GM19397 (cell line): ENCODE results near the gene HOXB7.

ENCODE experiments used
- ATAC-seq: cut with Tn5 transposase; IDR thresholded peaks from one replicate; pipeline ENCODE4 v1.9.1; 2021; ENCODE audit warnings: mild to moderate bottlenecking, moderate library complexity; ENCODE audit not compliant: unreplicated experiment

Gene HOXB7

DNA sequence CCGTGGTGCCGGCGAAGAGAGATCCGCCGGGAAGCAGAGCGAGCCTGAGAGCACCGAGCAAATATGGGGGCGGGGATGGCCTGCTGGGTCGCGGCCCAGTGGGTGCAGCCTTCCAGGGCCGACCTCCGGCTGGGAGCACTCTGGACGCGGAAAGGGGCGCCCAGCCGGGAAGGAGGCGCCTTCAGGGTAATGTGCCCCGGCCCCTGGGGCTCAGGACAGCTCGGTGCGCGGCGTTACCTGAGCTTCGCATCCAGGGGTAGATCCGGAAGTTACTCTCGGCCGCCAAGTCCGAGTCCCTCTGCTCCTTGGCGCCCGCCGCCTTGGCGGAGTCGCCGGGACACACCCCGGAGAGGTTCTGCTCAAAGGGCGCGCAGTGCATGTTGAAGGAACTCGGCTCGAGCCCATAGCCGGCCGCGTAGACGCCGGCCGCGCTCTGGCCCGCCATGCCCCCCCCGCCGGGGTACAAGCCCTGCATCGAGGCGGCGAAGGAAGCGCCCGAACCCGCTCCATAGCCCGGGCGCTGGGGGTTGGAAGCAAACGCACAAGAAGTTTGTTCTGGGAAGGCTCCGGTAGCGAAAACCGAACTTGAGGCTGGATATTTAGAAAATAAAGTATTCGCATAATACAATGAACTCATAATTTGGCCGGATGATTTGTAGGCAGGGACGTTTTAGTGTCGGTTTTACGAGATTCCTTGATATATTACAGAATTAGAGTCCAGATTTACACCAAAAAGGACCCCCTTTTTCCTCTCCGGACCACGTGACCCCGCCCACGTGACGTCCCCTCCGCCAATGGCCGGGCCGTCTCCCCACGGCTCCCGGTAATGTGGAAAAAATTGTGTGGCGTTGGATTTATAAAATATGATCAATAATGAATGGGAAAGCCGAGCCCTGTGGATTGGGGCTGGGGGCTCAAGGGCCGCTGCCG, at the start of gene HOXB7:
Gene HOXB7, minus strand, starts transcription at position 736 of the 930 bp plus-strand sequence. Its CDS starts 99 bp downstream, at position 637.
- ATAC-seq, result no peak

DNA sequence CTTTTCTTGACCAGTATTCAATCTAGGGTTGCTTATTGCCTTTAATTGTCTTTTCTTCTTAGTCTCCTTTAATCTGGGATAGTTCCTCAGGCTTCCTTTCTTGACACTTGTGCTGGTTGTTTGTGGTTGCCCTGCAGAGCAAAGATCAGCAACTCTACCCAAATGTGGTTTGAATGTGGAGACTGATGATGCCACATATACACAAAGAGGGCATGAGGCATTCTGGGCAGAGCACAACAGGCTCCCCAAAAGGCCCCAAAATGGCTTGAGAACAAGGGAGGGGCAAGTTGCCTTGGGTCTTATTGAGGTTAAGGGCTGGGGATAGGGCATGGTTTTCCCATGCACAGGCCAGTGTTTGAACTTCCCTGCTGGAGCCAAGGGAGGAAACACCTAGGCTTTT, 45.1 kb upstream of the HOXB7 start:
- ATAC-seq, result no peak

DNA sequence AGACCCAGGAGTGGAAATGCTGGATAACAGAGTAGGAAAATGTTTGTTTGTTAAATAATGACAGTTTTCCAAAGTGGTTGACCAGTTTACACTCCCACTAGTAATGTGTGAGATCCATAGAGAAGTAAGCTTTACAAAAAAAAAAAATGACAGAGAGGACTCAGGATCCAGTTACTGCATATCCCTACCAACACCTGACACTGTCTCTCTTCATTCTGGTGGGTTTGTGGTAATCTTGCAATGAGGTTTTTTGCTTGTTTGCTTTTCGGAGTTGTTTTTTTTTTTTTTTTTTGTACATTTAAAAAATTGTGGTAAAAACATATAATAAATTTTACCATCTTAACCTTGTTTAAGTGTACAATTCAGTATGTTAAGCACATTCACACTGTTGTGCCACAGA, 38.9 kb upstream of the HOXB7 start:
- no peak for ATAC-seq

DNA sequence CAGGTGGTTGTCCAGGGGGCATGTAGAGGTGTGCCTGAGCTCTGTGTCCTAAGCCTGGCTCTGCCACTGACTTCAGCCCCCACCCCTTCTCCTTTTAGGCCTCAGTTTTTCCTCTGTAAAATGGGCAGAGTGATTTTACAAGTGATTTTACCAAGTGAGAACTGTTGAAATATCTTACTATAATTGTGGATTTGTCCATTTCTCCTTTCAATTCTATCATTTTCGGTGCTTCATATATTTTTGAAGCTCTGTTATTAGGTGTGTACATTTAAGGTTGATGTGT, 37.1 kb upstream of the HOXB7 start:
- ATAC-seq, result no peak

DNA sequence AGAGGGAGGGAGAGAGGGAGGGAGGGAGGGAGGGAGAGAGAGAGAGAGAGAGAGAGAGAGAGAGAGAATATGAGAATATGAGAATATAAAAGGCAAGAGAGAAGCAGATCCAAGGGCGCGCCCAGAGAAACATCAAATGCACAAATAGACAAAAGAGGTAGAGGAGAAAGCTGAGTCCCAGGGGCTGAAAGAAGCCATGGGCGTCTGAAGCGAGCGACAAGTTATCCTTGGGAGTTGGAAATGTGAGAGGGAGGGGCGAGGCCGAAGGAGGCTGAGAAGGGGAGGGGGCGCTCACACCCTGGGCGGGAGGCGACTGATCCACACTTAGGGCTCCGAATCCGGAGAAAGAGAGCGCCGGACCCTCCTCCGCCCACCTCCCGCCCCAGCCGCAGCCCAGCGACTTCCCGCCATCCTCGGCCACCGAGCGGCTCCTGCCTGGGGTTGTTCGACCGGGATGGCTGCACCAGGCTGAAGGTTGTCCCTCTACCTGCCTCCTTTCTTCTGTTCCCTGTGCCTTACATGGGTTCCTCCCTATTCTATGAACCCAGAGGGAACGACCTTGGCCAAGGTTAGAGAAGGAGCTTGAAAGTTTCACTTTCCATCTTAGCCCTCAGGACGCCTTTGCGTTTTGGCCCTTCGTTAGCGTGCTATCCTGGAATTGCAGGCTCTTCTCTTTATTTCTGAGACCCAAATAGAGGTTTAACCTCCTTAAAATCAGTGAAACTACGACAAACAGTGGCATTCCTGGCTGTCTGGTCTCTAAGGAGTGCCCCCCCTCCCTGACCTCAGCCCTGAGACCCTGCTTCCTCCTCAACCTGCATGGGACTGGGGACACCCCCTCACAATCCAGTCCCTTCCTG, 36.5 kb upstream of the HOXB7 start:
- ATAC-seq, result no peak

DNA sequence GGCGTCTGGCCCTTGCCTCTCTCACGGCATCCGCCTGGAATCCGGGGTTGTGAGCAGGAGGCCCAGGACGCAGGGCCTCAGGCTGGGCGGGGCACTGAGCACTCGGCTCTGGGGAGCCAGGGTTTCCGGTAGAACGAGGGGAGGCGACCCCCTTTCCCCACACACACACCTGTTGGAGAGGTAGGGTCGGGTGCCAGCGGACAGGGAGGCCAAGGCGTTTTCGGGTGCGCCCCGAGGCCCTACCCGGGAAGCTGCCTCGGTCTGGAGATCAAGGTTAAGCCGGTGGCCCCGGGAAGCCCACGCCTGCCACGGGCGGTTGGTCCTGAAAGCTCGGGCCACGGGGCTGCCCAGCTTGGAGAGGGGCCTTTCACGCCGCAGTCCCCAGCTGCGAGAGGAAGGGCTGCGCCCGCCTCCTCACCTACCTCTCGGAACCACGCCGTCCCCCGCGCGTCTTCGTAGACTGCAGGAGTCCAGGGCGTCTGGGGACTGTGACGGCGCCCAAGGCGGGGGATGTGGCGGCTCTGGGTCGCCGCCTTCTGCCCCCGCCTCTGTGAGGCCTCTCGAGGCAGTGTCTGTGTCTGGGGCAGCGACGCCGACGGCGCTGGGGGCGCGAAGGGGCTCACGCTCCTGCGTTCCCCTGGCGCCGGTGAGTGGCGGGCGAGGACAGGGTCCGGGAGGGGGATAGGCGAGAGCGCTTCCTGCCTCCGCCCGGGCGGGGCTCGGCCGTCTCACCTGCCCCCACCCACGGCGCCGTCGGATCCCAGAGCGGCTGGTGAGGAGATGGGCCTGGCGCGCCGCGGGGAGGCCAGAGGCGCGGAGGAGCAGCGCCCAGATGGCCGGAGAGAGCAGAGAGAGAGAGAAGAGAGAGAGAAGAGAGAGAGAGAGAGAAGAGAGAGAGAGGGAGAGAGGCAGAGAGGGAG, 35.6 kb upstream of the HOXB7 start:
- no peak for ATAC-seq

DNA sequence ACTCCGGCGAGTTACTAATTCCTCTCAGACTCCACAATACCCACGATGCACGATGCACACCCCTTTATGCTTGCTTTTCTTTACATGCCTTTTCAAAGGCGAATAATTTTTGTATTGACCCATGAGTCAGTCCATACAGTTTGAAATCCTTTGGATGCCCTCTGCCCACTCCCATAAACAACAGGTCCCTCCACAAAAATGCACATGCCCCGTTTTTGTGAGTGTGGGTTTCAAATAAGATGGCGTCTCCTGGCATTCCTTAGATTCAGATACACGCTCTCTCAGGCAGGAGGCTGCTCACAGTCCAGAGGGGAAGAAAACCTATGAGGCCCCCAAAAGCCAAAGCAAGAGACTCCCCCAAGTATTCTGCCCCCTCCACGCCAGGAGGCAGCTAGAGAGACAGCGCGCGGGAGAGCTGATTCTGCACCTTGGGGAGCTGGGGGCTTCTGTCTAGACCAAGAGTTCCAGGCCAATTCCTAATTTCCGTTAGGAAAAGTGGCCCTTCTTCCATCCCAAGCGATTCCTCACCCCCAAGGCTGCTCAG, 34.9 kb upstream of the HOXB7 start:
- ATAC-seq, result no peak

DNA sequence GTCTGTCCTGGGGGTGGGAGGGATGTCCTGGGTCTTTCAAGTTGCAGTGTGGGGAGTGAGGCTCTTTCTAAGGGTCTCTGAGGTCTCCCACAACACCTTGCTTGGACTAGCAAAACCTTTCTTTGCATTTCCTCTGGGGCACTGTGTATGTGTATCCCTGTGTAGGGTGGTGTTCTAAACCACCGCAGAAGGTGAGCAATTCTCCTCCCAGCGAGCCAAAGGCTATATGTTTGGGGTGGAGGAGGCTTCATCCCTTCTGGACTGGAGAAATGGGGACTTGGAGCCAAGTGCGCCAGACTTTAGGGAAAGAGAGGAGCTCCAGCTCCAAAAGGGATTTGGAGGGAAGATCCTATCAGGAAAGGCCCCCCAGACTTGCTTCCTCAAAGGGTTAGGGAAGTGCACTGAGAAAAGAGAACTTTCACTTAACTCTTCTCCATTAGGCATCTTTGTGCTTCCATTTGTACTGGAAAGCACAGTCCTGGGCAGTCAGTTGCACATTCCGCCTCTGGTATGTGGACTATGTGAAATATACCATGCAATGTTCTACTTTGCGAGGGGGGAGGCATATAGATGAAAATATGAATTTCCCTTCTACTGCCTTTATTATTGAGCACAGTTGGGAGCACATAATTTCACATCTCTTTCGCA, 34.2 kb upstream of the HOXB7 start:
- no peak for ATAC-seq

DNA sequence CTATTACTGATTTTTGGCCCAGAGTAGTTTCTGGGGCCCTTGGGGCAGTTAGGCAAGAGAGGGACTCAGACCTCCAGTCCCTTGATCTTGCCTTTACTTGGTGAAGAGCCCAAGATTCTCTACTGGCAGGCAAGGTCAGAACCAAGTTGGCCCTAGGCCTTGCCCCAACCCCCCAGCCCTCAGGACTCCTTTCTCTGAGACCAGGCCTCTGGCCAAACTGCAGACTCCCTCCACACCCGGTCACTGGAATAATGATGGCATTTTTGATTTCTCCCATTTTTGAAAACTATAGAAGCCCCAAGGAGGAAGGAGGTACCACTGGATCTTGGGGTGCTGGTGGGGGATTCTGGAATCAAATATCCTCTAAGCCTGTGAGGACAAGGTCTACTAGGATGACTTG, 33.3 kb upstream of the HOXB7 start:
- no peak for ATAC-seq

DNA sequence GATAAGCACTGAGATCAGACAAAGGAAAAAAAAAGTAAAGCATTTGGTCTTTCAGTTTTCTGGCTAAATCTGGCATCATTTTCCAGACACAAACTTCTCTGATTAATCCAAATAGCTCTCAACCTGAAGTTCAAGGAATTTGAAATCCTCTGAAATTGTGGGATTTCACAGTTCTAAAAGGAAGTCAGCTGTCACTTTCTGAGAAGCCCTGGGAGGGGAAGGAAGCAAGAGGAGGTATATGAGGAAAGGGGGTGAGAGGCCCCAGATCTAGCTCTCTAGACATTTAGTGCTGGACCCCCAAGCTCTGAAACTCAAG, 32.8 kb upstream of the HOXB7 start:
- no peak for ATAC-seq

DNA sequence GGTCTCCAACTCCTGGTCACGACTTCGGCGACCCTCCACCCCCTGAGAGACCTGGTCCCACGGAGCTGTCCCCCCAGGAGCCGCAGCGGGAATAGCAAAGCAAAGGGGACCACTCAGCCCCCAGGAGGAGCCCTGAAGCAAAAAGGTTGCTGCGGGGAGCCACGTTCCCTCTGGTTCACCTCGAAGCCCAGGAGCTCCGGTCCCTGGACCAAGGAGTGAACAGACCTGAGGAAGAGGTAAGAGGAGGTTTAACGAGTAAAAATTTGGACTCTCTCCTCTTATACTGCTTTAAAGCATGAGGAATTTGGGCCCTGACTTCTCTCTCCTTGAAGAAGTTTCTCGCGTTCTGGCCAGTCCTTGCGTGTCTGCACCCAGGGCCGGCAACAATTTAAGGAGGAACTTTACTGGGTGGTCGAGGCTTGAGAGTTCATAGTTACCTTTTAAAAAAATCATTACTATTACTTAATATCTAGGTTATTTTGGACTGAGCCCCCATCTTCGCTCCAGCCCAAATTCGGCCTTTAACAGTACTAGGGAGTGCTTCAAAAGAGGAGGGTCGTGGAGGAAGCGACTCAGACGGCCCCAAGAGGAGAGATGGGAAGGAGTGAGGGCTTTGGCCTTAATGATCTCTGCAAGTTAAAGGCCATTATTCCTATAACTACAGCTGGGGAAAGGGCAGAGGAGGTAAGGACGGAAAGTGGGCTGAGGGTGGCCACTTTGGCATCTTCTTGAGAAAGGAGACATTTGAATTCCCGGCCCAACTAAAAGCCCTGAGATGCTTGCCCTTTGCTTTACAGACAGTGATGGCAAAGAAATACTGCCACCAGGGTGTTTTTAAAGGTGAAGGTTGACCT, 32.3 kb upstream of the HOXB7 start:
- no peak for ATAC-seq

DNA sequence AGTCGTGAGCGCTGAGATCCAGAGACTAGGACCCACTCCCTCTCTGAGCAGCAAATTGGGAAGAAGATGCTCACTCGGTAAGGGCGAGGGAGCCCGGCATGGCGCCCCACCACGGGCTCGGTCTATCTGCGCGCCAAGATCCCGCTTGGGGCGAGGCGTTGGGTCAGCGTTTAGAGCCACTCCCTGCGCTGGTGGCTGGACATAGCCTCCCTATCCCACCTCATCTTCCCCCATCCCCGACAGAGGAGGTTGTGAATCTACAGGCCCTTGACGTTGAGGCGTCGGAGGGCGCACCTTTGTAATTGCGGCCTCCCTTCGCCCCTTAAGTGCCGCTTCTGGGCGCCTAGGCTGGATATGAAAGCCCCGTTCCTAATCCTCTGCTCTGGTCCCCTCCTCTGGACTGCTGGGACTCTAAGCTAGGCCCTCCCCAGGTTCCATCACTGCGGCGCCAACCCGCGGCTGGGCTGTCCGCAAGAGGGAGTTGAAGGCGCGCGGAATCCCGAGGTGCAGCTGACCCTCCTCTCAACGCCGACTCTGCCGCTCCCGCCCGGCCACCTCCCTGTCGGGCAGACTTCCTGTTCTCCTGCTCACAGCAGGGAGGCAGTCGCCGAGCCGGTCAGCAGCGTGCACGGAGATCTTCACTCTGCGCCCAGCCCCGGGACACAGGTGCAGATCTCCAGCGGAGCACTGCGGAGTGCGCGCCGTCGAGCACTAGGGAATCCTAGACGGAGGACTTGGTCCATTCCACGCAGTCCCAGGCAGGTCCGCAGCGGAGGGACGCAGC, 31.4 kb upstream of the HOXB7 start:
- ATAC-seq, result no peak

DNA sequence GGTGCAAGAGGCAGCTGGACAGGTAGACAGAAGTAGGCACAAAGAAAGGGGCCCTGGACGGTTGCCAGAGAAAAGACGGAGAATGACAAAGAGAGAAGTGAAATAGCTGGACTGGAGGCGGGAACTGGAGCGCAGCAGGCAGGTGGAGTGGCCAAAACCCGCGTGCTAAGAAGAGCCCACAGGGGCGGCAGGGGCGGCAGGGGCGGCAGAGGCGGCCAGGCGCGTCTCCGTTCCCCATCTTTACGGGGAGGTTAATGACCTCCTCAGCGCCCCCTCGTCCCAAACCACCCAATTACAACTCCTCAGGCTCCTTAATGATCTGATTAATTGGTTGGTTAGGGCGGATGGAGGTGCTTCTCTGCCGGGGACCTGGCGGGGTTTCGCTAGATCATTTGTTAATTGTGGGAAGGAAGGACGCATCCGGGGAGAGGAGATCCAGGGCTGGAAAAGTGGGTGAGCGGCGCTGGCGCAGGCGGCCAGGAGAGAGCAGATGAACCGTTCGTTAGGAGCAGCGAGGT, 30.8 kb upstream of the HOXB7 start:
- ATAC-seq, result no peak

DNA sequence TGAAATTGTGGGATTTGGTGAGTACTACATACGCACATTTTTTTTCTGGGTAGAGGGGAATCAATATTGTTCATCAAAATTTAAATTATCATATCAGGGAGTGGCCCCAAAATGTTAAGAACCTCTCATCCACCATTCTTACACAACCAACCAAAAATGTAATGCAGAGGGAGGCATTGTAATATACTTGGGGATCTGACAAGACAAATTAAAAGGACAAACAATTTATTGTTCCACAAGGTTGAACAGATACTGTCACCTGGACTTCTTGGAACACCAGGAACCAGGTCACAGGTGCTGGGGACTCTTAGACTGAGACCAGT, 30.0 kb upstream of the HOXB7 start:
- no peak for ATAC-seq

DNA sequence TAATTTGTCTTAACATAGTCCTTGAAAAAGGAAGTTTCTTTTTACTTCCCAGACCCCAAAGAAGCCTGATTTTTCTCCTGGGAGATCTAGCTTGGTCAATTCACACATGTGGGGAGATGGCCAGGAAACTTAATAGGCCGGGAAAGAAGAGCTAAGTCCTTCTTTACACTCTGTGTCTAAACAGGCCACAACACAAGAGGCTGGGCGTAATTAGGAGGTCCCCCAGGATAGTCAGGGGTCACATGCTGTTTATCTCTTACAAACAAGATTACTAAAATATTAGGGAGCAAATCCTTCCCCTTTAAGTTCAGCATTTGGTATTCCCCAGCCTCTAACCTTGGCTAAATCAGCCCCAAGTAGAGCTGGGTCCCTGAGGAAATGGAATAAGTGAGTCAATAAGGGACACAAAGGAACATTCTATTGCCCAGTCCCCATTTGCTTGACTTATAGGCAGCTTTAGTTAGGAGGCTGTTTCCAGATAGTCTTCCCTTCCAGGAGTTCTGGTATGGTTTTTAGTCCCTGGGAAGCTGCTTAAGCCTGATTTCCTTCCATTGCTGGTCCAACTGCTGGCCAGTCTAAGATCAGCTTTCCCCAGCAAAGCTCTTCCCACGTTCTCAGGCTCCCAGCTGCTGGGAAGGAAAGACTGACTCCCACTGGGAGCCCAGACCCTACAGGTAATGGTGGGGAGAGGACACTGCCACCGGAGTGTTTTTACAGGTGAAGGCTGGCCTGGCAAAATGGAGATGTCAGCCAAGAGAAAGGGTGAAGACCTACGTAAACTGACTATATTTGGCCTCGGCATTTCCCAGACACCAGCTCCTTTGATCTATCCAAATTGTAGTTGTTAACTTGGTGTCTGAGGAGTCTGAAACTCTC, 29.4 kb upstream of the HOXB7 start:
- ATAC-seq, result no peak

DNA sequence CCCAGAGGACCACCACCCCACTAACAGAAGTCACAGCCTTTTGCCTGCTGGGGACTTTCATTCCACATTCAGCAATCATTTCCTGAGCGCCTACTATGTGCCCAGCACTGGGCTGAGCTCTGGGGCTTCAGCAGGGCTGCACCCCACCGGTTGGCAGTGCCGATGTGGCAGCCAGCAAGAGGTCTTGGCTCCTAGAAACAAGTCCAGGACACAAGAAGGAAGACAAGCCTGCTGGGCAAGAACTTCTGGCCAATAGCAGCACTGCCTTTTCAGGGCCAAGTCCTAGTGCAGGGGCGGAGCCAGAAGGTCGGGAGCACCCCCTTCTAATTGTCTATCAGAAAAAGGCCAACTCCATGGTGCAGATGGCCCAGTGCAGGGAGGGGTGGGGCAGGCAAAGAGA, 28.3 kb upstream of the HOXB7 start:
- ATAC-seq, result no peak

DNA sequence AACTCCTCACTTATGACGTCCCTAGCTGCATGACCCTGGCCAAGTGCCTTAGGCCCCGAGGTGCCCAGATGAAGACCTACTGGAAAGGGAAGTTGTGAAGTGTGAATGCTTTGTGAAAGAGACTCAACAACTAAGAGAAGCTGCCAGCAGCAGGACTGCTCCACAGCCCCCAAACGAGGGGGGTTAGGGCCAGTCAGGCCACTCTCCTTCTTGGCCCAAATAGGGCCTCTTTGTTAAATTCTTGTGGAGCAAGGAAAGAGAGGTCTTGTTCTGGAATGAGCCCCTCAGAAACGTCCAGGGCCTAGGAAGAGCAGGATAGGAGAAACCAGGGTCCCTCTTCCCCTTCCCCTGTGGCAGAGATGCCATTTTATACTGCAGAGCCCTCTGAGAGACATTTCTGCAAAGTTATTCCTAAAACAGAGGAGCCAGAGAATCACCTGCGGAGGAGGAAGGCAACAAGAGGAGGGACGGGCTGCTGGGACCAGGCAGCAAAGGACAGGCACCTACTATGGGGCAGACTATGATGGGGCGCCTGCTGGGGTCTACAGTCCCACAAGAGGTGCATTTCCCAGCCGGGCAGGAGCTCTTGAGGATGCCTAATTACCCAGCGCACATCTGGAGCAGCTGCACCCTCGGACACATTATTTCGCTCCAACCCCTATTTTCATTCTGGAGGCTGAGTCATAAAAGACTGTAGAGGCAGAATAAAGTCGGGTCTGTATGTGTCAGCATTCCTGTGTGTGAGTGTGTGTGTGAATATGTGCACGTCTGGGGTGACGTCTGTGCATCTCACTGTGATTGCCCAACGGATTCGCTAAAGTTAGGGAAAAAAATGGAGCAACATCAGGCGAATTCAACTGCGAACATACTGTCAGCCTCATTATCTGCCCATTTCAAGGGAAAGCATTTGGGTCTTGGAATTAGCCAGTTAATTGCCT, 26.8 kb upstream of the HOXB7 start:
- ATAC-seq, result no peak
